ENCODE results near the gene EXOC6. TPM values are rescaled to one million over a fixed set of nuclear protein-coding genes. Genes with fewer than 3 reads are reported as not detected.

The EXOC6 gene
- total RNA-seq, 1 experiment from 2014 or later = 12.9 TPM

GRCh38 chr10:93072713-93073538 is 224.6 kb downstream of the EXOC6 start:
- ChIA-PET POLR2A (no interaction called here), RAD21 (ENCODE audit: low non-redundant PET in 1 of 2, low total read pairs in 2 of 2, uncharacterized antibody in 2 of 2, unreplicated experiment in 2 of 2) (interaction anchor here in 1 of 2 experiments (0.5 kb wide), 1 partner anchor 156 kb away, joined by 3 read pairs; no protein-coding TSS in a partner anchor), CTCF (interaction anchor here (1.4 kb wide), 1 partner anchor 66 kb away, joined by 3 read pairs; no protein-coding TSS in a partner anchor)
- no peak overlapping the region for H3K27ac ChIP-seq (ENCODE audit: low read depth, low read length)
- no peaks in the 10 kb centered on the region for H3K79me2 ChIP-seq (ENCODE audit: insufficient read depth, low read length)
- H3K4me3 ChIP-seq (replicated peaks in 1 of 2; ENCODE audit: low read depth in 1 of 2, low read length in 2 of 2) = peak overlapping the region; percentile 42 to 60
- no peaks in the 10 kb centered on the region for H3K27me3 ChIP-seq (ENCODE audit: insufficient read depth, low read length)
- H3K9ac ChIP-seq (ENCODE audit: low read length) = 0 out of 2 replicates have a peak overlapping the region, but pooled peaks have one; percentile 31
- intact Hi-C loops (cut with micrococcal nuclease) = loop anchor here (10.0 kb wide), 1 partner anchor 188 kb away; no protein-coding TSS in a partner anchor
- H3K4me2 ChIP-seq (ENCODE audit: low read length) = peak overlapping the region; percentile 75
- DNase-seq (ENCODE audit: low read depth, low spot score) (no peak), ATAC-seq (no peak)
- BruUV-seq (replicated peaks) = no TSS peak
- H3K9me3 ChIP-seq (ENCODE audit: control insufficient read depth in 1 of 2, insufficient read depth in 1 of 2, low read depth in 1 of 2, low read length in 2 of 2) = no peaks in the 10 kb centered on the region
- H2AFZ ChIP-seq (ENCODE audit: low read depth, low read length, poor library complexity, severe bottlenecking) = no peak overlapping the region
- no peaks in the 10 kb centered on the region for H3K9me2 ChIP-seq (ENCODE audit: insufficient read depth)
- no peaks in the 10 kb centered on the region for H3K36me3 ChIP-seq (ENCODE audit: control insufficient read depth in 1 of 2, insufficient read depth in 2 of 2, low read length in 2 of 2)
- H4K20me1 ChIP-seq (ENCODE audit: insufficient read depth) = no peaks in the 10 kb centered on the region
- H3K4me1 ChIP-seq (ENCODE audit: control insufficient read depth in 1 of 2, insufficient read depth in 2 of 2, low read length in 2 of 2) = peaks cover 8 to 13% of the 10 kb centered on the region in 2 experiments; a peak in 2 of 4 replicates
- TF ChIP-seq FOSL1 (IDR thresholded peaks at IDR 0.05; ENCODE audit: low read depth) (no peak), SIN3A (IDR thresholded peaks at IDR 0.05; ENCODE audit: low read depth) (no peak), ATF3 (IDR thresholded peaks at IDR 0.05) (no peak), RAD21 (IDR thresholded peaks at IDR 0.05; ENCODE audit: low read depth) (no peak), EZH2phosphoT487 (IDR thresholded peaks at IDR 0.05; ENCODE audit: borderline replicate concordance) (no peak), REST (IDR thresholded peaks at IDR 0.05; ENCODE audit: low read depth) (no peak), MAX (IDR thresholded peaks at IDR 0.05) (no peak), CTCF (IDR thresholded peaks at IDR 0.05 in 2 of 3, conservative IDR thresholded peaks at IDR 0.05 in 1 of 3; ENCODE audit: borderline replicate concordance in 1 of 3, insufficient read depth in 1 of 3, low read depth in 2 of 3, low read length in 2 of 3) (no peak), ZFX (IDR thresholded peaks at IDR 0.05) (no peak), YY1 (IDR thresholded peaks at IDR 0.05; ENCODE audit: extremely low read depth, insufficient replicate concordance, low read depth, low read length) (no peak), ELF1 (IDR thresholded peaks at IDR 0.05; ENCODE audit: borderline replicate concordance, low read depth) (no peak), POLR2AphosphoS5 (IDR thresholded peaks at IDR 0.05; ENCODE audit: low read depth, low read length) (no peak), CBX3 (IDR thresholded peaks at IDR 0.05; ENCODE audit: low read depth) (no peak), CEBPB (IDR thresholded peaks at IDR 0.05; ENCODE audit: low read depth) (no peak), EZH2 (IDR thresholded peaks at IDR 0.05) (no peak), SRF (IDR thresholded peaks at IDR 0.05; ENCODE audit: low read depth) (no peak)
